Activated CD4-positive, alpha-beta T cell treated with anti-CD3 and anti-CD28 coated beads, Interleukin-2, amount 50 U/mL, for 4 hours (primary cell): Measurements from ENCODE around the gene OS9.

ENCODE experiments used
- DNase-seq, 2 experiments: peaks; one replicate each; pipeline ENCODE4 v3.0.0-alpha.2; 2020

OS9 gene

GRCh38 chr12:57736741-57737466 lies 43.0 kb downstream of the OS9 start:
- DNase-seq = no peak

GRCh38 chr12:57737467-57738460 lies 43.8 kb downstream of the OS9 start:
- DNase-seq = no peak

- DNase-seq = no peak
Measured at GRCh38 chr12:57738661-57739237, 44.8 kb downstream of the OS9 start, which contains the start of gene AGAP2. AGAP2 (minus strand) TSS chr12:57738742; CDS start chr12:57738246, 496 bp downstream.

- no peak for DNase-seq
Measured at GRCh38 chr12:57739387-57739786, 45.5 kb downstream of the OS9 start.

GRCh38 chr12:57739914-57740538 lies 46.1 kb downstream of the OS9 start:
- DNase-seq = no peak

GRCh38 chr12:57740656-57741412 lies 46.9 kb downstream of the OS9 start:
- peak; percentile 61 to 66 for DNase-seq

- no peak for DNase-seq
Measured at GRCh38 chr12:57741413-57741789, 47.5 kb downstream of the OS9 start.

GRCh38 chr12:57741844-57742738 lies 48.2 kb downstream of the OS9 start:
- DNase-seq = peak; percentile 71

GRCh38 chr12:57743769-57744168 lies 49.8 kb downstream of the OS9 start:
- DNase-seq = no peak

GRCh38 chr12:57744194-57744776 lies 50.4 kb downstream of the OS9 start:
- peak; percentile 59 to 61 for DNase-seq

- DNase-seq = peak; percentile 93 to 94
Measured at GRCh38 chr12:57744777-57745484, 51.0 kb downstream of the OS9 start, which contains the start of gene TSPAN31. TSPAN31 (plus strand) TSS chr12:57745039; CDS start chr12:57745155, 116 bp downstream.

GRCh38 chr12:57745485-57745881 lies 51.6 kb downstream of the OS9 start:
- DNase-seq = no peak

GRCh38 chr12:57746025-57746424 lies 52.1 kb downstream of the OS9 start:
- no peak for DNase-seq

GRCh38 chr12:57749061-57749460 lies 55.1 kb downstream of the OS9 start:
- DNase-seq = no peak

- DNase-seq = no peak
Measured at GRCh38 chr12:57750561-57751431, 56.9 kb downstream of the OS9 start.

GRCh38 chr12:57751432-57751787 lies 57.5 kb downstream of the OS9 start:
- DNase-seq = no peak

- DNase-seq = peak; percentile 97 to 98
Measured at GRCh38 chr12:57751788-57752667, 58.1 kb downstream of the OS9 start, which contains the start of gene CDK4. CDK4 (minus strand) TSS chr12:57752310; CDS start chr12:57751717, 593 bp downstream.

- no peak for DNase-seq
Measured at GRCh38 chr12:57752668-57753000, 58.7 kb downstream of the OS9 start.
